Suprapubic skin (tissue), 4 donors: ENCODE data around the gene SPATA31E1. TPM values are rescaled to one million over a fixed set of nuclear protein-coding genes. Genes with fewer than 3 reads are reported as not detected.
"Not testable (repeated sequence)": the region's sequence is repeated elsewhere in the genome, so short reads cannot be mapped to it uniquely, and the experiment has no call there.

Experiments used
- DNase-seq, 2 donors: peaks; one replicate each; pipeline ENCODE4 v3.0.0-alpha.2; 2019; ENCODE audit warnings: low spot score in 2 of 2
- H3K27ac ChIP-seq: fragments of 200-600 bp; sonication (generic); one replicate; pipeline ENCODE4 v1.5.1; 2019
- H3K27me3 ChIP-seq: fragments of 200-600 bp; sonication (generic); one replicate; pipeline ENCODE4 v1.5.1; 2019
- H3K36me3 ChIP-seq: fragments of 200-600 bp; sonication (generic); one replicate; pipeline ENCODE4 v1.5.1; 2019
- H3K4me1 ChIP-seq: fragments of 200-600 bp; sonication (generic); one replicate; pipeline ENCODE4 v1.5.1; 2019
- H3K4me3 ChIP-seq: fragments of 200-600 bp; sonication (generic); one replicate; pipeline ENCODE4 v1.5.1; 2019; ENCODE audit warnings: mild to moderate bottlenecking
- H3K9me3 ChIP-seq: fragments of 200-600 bp; sonication (generic); one replicate; pipeline ENCODE4 v1.5.1; 2019
- CTCF ChIP-seq, 2 donors: fragments of 200-600 bp in 1 of 2; fragments of 450-650 bp in 1 of 2; sonication (generic) in 1 of 2; IDR thresholded peaks; one replicate each; pipeline ENCODE4 v1.5.1; 2016 to 2019; ENCODE audit warnings: antibody characterized with exemption in 2 of 2, mild to moderate bottlenecking in 1 of 2, moderate library complexity in 1 of 2
- EP300 ChIP-seq: sonication (generic); formaldehyde crosslinking; IDR thresholded peaks from one replicate; pipeline ENCODE4 v1.6.1; 2017; ENCODE audit warnings: antibody characterized with exemption
- POLR2A ChIP-seq, 2 donors: fragments of 450-650 bp; IDR thresholded peaks; one replicate each; pipeline ENCODE4 v1.6.1; 2017; ENCODE audit warnings: antibody characterized with exemption in 2 of 2, mild to moderate bottlenecking in 2 of 2, moderate library complexity in 2 of 2
- POLR2AphosphoS5 ChIP-seq, 3 donors: sonication (generic); formaldehyde crosslinking; IDR thresholded peaks; one replicate each; pipeline ENCODE4 v1.6.1; 2017; ENCODE audit warnings: antibody characterized with exemption in 3 of 3
- WGBS: methylation state at CpG from one replicate; pipeline ENCODE4 v1.1.5; 2018; 5-methylcytosine and 5-hydroxymethylcytosine counted together
- total RNA-seq, 4 donors: library from RNA; depleted of rRNA; stranded (reverse); fragments of >200 nt; gene quantifications; one replicate each; pipeline ENCODE4 v1.1.0, GENCODE V29; 2016

Gene SPATA31E1
- total RNA-seq, 4 donors from 2014 or later: not detected

GRCh38 chr9:87842878-87843585 lies 39.6 kb upstream of the SPATA31E1 start:
- 97% methylated on average over 18 of the region's 28 CpGs for WGBS
- Histone ChIP-seq H3K27me3 (peaks cover 6% of the 10 kb centered on the region), H3K4me3 (no peak overlapping the region), H3K36me3 (no peaks in the 10 kb centered on the region), H3K27ac (no peak overlapping the region), H3K9me3 (no peaks in the 10 kb centered on the region), H3K4me1 (no peaks in the 10 kb centered on the region)
- no peak for DNase-seq
- TF ChIP-seq EP300 (no peak), POLR2A (IDR thresholded peaks at IDR 0.05) (no peak), POLR2AphosphoS5 (IDR thresholded peaks at IDR 0.05) (no peak), CTCF (IDR thresholded peaks at IDR 0.05) (no peak)

- TF ChIP-seq POLR2A (IDR thresholded peaks at IDR 0.05) (no peak), EP300 (no peak), POLR2AphosphoS5 (IDR thresholded peaks at IDR 0.05) (no peak), CTCF (IDR thresholded peaks at IDR 0.05) (no peak)
- 28% methylated on average over 2 of the region's 2 CpGs for WGBS
- DNase-seq: no peak
Observed at GRCh38 chr9:87844506-87844905, 38.2 kb upstream of the SPATA31E1 start.

GRCh38 chr9:87847817-87848216 lies 34.9 kb upstream of the SPATA31E1 start:
- not testable (repeated sequence) for H3K4me3 ChIP-seq, H3K27ac ChIP-seq
- 70% methylated on average over 2 of the region's 2 CpGs for WGBS

More at GRCh38 chr9:87844506-87844905, 38.2 kb upstream of the SPATA31E1 start:
- peaks cover 6% of the 10 kb centered on the region for H3K27me3 ChIP-seq
- no peak overlapping the region for H3K27ac ChIP-seq
- no peaks in the 10 kb centered on the region for H3K9me3 ChIP-seq
- no peaks in the 10 kb centered on the region for H3K36me3 ChIP-seq
- no peak overlapping the region for H3K4me3 ChIP-seq
- H3K4me1 ChIP-seq: no peaks in the 10 kb centered on the region

GRCh38 chr9:87849144-87849758 lies 33.4 kb upstream of the SPATA31E1 start:
- H3K4me1 ChIP-seq: no peaks in the 10 kb centered on the region
- DNase-seq: no peak
- no peak overlapping the region for H3K4me3 ChIP-seq
- no peak for TF ChIP-seq CTCF (IDR thresholded peaks at IDR 0.05)
- TF ChIP-seq EP300: no peak
- no peak for TF ChIP-seq POLR2A (IDR thresholded peaks at IDR 0.05)
- TF ChIP-seq POLR2AphosphoS5 (IDR thresholded peaks at IDR 0.05): no peak
- H3K36me3 ChIP-seq: no peaks in the 10 kb centered on the region
- H3K9me3 ChIP-seq: no peaks in the 10 kb centered on the region
- peaks cover 4% of the 10 kb centered on the region for H3K27me3 ChIP-seq
- WGBS: 78% methylated on average over 3 of the region's 3 CpGs
- H3K27ac ChIP-seq: no peak overlapping the region

More at GRCh38 chr9:87847817-87848216, 34.9 kb upstream of the SPATA31E1 start:
- H3K27me3 ChIP-seq, H3K9me3 ChIP-seq, H3K4me1 ChIP-seq, H3K36me3 ChIP-seq, DNase-seq: not testable (repeated sequence)

GRCh38 chr9:87850391-87850790 lies 32.3 kb upstream of the SPATA31E1 start:
- Histone ChIP-seq H3K4me1 (no peaks in the 10 kb centered on the region), H3K27me3 (peaks cover 4% of the 10 kb centered on the region), H3K4me3 (no peak overlapping the region), H3K9me3 (no peaks in the 10 kb centered on the region), H3K36me3 (no peaks in the 10 kb centered on the region), H3K27ac (no peak overlapping the region)
- DNase-seq: no peak
- TF ChIP-seq POLR2AphosphoS5 (IDR thresholded peaks at IDR 0.05): no peak
- no peak for TF ChIP-seq POLR2A (IDR thresholded peaks at IDR 0.05)
- no peak for TF ChIP-seq CTCF (IDR thresholded peaks at IDR 0.05)
- TF ChIP-seq EP300: no peak
- WGBS: 56% methylated on average over 4 of the region's 4 CpGs

GRCh38 chr9:87851186-87851585 lies 31.5 kb upstream of the SPATA31E1 start:
- not testable (repeated sequence) for H3K4me3 ChIP-seq, H3K27ac ChIP-seq, H3K27me3 ChIP-seq, H3K9me3 ChIP-seq, H3K36me3 ChIP-seq, H3K4me1 ChIP-seq, DNase-seq
- WGBS: 88% methylated on average over 4 of the region's 4 CpGs
